ENCODE measurements around the gene TMEM100. TPM values are rescaled to one million over a fixed set of nuclear protein-coding genes. Genes with fewer than 3 reads are reported as not detected.

The TMEM100 gene
- total and polyA plus RNA-seq, 2 donors (not counting 3 experiments of a cell fraction or from before 2014, with no cell fraction given) = not detected

GRCh38 chr17:55745258-55745657, 22.6 kb upstream of the TMEM100 start:
- intact Hi-C loops (cut with micrococcal nuclease) (no loop called here), dilution Hi-C loops (cut with MboI; ENCODE audit: extremely low pct_ligation_motif_present, low sequenced_read_pairs) (no loop called here)
- DNase-seq (ENCODE audit: low read depth, low spot score) (no peak), FAIRE-seq (no peak)
- no peak for TF ChIP-seq POLR2A (IDR thresholded peaks at IDR 0.05; ENCODE audit: low read depth, low read length)
- TF ChIP-seq CTCF (IDR thresholded peaks at IDR 0.05; ENCODE audit: extremely low read depth in 1 of 2, insufficient read depth in 1 of 2, low read depth in 1 of 2, low read length in 2 of 2) = no peak
- TF ChIP-seq MAX (IDR thresholded peaks at IDR 0.05; ENCODE audit: insufficient read depth, insufficient read length) = no peak
- no peak for TF ChIP-seq JUN (IDR thresholded peaks at IDR 0.05; ENCODE audit: borderline replicate concordance, insufficient read depth, insufficient read length, low read depth)
- no peak for TF ChIP-seq EZH2 (IDR thresholded peaks at IDR 0.05; ENCODE audit: borderline replicate concordance, low read depth, low read length, severe bottlenecking)
- no peak for TF ChIP-seq FOS (IDR thresholded peaks at IDR 0.05; ENCODE audit: borderline replicate concordance, insufficient read depth, low read length)
- TF ChIP-seq GATA2 (IDR thresholded peaks at IDR 0.05; ENCODE audit: insufficient read depth, insufficient read length, low read depth, low read length) = no peak
- no peak for TF ChIP-seq MYC (IDR thresholded peaks at IDR 0.05; ENCODE audit: low read depth, low read length)
- TF ChIP-seq POLR2AphosphoS5 (IDR thresholded peaks at IDR 0.05; ENCODE audit: insufficient read depth, low read depth, low read length) = no peak
- H3K27me3 ChIP-seq (ENCODE audit: control insufficient read depth in 2 of 2, insufficient read depth in 2 of 2, low read length in 2 of 2) = no peaks in the 10 kb centered on the region
- no peaks in the 10 kb centered on the region for H3K9me1 ChIP-seq (replicated peaks; ENCODE audit: control insufficient read depth, extremely low read depth, insufficient read depth, low read length)
- H3K4me3 ChIP-seq (replicated peaks in 1 of 3; ENCODE audit: insufficient read depth in 1 of 3, low read depth in 1 of 3, low read length in 3 of 3) = no peak overlapping the region
- no peak overlapping the region for H3K9ac ChIP-seq (replicated peaks; ENCODE audit: extremely low read depth, insufficient read depth, low read length)
- H3K36me3 ChIP-seq (ENCODE audit: control insufficient read depth in 2 of 2, extremely low read depth in 1 of 2, insufficient read depth in 2 of 2, low read length in 2 of 2) = no peaks in the 10 kb centered on the region
- no peak overlapping the region for H2AFZ ChIP-seq (ENCODE audit: low read depth, low read length)
- no peaks in the 10 kb centered on the region for H3K79me2 ChIP-seq (ENCODE audit: control insufficient read depth, insufficient read depth, low read length)
- H3K4me2 ChIP-seq (ENCODE audit: insufficient read depth, low read length) = no peak overlapping the region
- H3K9me3 ChIP-seq (replicated peaks; ENCODE audit: control insufficient read depth, insufficient read depth, low read length) = no peaks in the 10 kb centered on the region
- no peaks in the 10 kb centered on the region for H4K20me1 ChIP-seq (replicated peaks; ENCODE audit: control insufficient read depth, extremely low read depth, insufficient read depth, low read length)
- CTCF ChIA-PET = interaction anchor here (1.0 kb wide), 1 partner anchor 10 kb away, joined by 5 read pairs; no protein-coding TSS in a partner anchor
- H3K27ac ChIP-seq (ENCODE audit: insufficient read depth, low read depth, low read length) = no peak overlapping the region
- POLR2A ChIA-PET = no interaction called here
- no peaks in the 10 kb centered on the region for H3K4me1 ChIP-seq (ENCODE audit: control insufficient read depth, extremely low read depth, insufficient read depth, low read length)
- BruUV-seq (replicated peaks) = no TSS peak

Measured in endothelial cell of umbilical vein (primary cell).